SU-DHL-6 (cell line): Measurements from ENCODE around the gene FAM228B.

Experiments
- H2AFZ ChIP-seq: fragments of 200-600 bp; sonication (generic); 2 replicates; pipeline ENCODE4 v1.6.1; 2014; ENCODE audit warnings: low read depth, mild to moderate bottlenecking, moderate library complexity, mixed read lengths, antibody characterized with exemption, low read length; ENCODE audit not compliant: severe bottlenecking
- H3F3A ChIP-seq: fragments of 200-600 bp; shearing (Covaris generic); 2 replicates; pipeline ENCODE4 v1.6.0; 2016; ENCODE audit warnings: antibody characterized with exemption, mild to moderate bottlenecking; ENCODE audit not compliant: insufficient read depth
- H3K27ac ChIP-seq: fragments of 200-600 bp; sonication (generic); 2 replicates; pipeline ENCODE4 v1.5.1; 2016; ENCODE audit warnings: low read depth, mild to moderate bottlenecking, low read length, moderate library complexity, mixed read lengths
- H3K27me3 ChIP-seq: fragments of 200-600 bp; sonication (generic), shearing (Covaris generic); 2 replicates; pipeline ENCODE4 v1.6.0; 2014; ENCODE audit warnings: mild to moderate bottlenecking, low read length
- H3K36me3 ChIP-seq: fragments of 200-600 bp; sonication (generic); 2 replicates; pipeline ENCODE4 v1.6.1; 2014; ENCODE audit warnings: mild to moderate bottlenecking, low read length, mixed read lengths
- H3K4me2 ChIP-seq: fragments of 300-600, 200-600 bp; shearing (Covaris generic), sonication (generic); 2 replicates; pipeline ENCODE4 v1.6.0; 2014; ENCODE audit warnings: low read length, low read depth, mild to moderate bottlenecking; ENCODE audit not compliant: poor library complexity, severe bottlenecking
- H3K4me3 ChIP-seq: fragments of 200-600 bp; sonication (generic); 2 replicates; pipeline ENCODE4 v1.5.1; 2014; ENCODE audit warnings: antibody characterized with exemption, low read length, mild to moderate bottlenecking, mixed read lengths; ENCODE audit not compliant: insufficient read depth, poor library complexity, severe bottlenecking
- H3K79me2 ChIP-seq: fragments of 200-600 bp; sonication (generic); 2 replicates; pipeline ENCODE4 v1.6.1; 2014; ENCODE audit warnings: mild to moderate bottlenecking, low read length, moderate library complexity; ENCODE audit not compliant: insufficient read depth
- H3K9ac ChIP-seq: fragments of 200-600 bp; sonication (generic); 2 replicates; pipeline ENCODE4 v1.7.0; 2014; ENCODE audit warnings: mild to moderate bottlenecking, low read length
- H3K9me2 ChIP-seq: fragments of 200-600 bp; sonication (generic); replicated peaks from 2 replicates; pipeline ENCODE4 v1.6.1; 2014; ENCODE audit warnings: low read length; ENCODE audit not compliant: insufficient read depth
- H3K9me3 ChIP-seq: fragments of 200-600 bp; sonication (generic); 2 replicates; pipeline ENCODE4 v1.6.1; 2014; ENCODE audit warnings: low read length, mixed read lengths; ENCODE audit not compliant: insufficient read depth
- H4K20me1 ChIP-seq: fragments of 200-600 bp; sonication (generic); 2 replicates; pipeline ENCODE4 v1.6.1; 2014; ENCODE audit warnings: low read depth, mild to moderate bottlenecking, antibody characterized with exemption, low read length, moderate library complexity, mixed read lengths
- EZH2phosphoT487 ChIP-seq: fragments of 200-600 bp; sonication (generic), shearing (Covaris generic); conservative IDR thresholded peaks from 2 replicates; pipeline ENCODE4 v1.6.1; 2018; ENCODE audit warnings: mild to moderate bottlenecking, antibody characterized with exemption, low read length, moderate library complexity, mixed read lengths
- TF ChIP-seq, protein P1 (sequence below): fragments of 200-600 bp; sonication (generic); IDR thresholded peaks from one replicate; pipeline ENCODE4 v1.5.1; 2017; ENCODE audit warnings: antibody characterized with exemption, mild to moderate bottlenecking, low read length, moderate library complexity; ENCODE audit not compliant: insufficient read depth, poor library complexity, severe bottlenecking

FAM228B gene

GRCh38 chr2:24209389-24210105 lies 86.3 kb downstream of the FAM228B start:
- Histone ChIP-seq H2AFZ (no peak overlapping the region), H3K36me3 (no peaks in the 10 kb centered on the region), H3K27me3 (no peaks in the 10 kb centered on the region), H3K4me3 (no peak overlapping the region), H3K4me2 (no peak overlapping the region), H4K20me1 (no peaks in the 10 kb centered on the region), H3F3A (peaks cover 1% of the 10 kb centered on the region; the same call in 1 of the 2 replicates), H3K9me2 (no peaks in the 10 kb centered on the region), H3K27ac (no peak overlapping the region), H3K9ac (no peak overlapping the region), H3K79me2 (no peaks in the 10 kb centered on the region), H3K9me3 (no peaks in the 10 kb centered on the region)
- no peak for TF ChIP-seq EZH2phosphoT487
- TF ChIP-seq, protein P1, sequence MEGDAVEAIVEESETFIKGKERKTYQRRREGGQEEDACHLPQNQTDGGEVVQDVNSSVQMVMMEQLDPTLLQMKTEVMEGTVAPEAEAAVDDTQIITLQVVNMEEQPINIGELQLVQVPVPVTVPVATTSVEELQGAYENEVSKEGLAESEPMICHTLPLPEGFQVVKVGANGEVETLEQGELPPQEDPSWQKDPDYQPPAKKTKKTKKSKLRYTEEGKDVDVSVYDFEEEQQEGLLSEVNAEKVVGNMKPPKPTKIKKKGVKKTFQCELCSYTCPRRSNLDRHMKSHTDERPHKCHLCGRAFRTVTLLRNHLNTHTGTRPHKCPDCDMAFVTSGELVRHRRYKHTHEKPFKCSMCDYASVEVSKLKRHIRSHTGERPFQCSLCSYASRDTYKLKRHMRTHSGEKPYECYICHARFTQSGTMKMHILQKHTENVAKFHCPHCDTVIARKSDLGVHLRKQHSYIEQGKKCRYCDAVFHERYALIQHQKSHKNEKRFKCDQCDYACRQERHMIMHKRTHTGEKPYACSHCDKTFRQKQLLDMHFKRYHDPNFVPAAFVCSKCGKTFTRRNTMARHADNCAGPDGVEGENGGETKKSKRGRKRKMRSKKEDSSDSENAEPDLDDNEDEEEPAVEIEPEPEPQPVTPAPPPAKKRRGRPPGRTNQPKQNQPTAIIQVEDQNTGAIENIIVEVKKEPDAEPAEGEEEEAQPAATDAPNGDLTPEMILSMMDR = no peak

- no peak overlapping the region for H3K4me2 ChIP-seq
- no peak overlapping the region for H2AFZ ChIP-seq
- peaks cover 7% of the 10 kb centered on the region; the same call in 1 of the 2 replicates for H3F3A ChIP-seq
- no peaks in the 10 kb centered on the region for H3K9me2 ChIP-seq
- no peaks in the 10 kb centered on the region for H3K79me2 ChIP-seq
- no peak for TF ChIP-seq EZH2phosphoT487
- TF ChIP-seq, protein P1 = no peak
- H3K9me3 ChIP-seq = no peaks in the 10 kb centered on the region
- no peak overlapping the region for H3K4me3 ChIP-seq
- H4K20me1 ChIP-seq = no peaks in the 10 kb centered on the region
- H3K27me3 ChIP-seq = no peaks in the 10 kb centered on the region
- no peak overlapping the region for H3K27ac ChIP-seq
- no peak overlapping the region for H3K9ac ChIP-seq
- 0 out of 2 replicates have a peak, but pooled peaks cover 2% of the 10 kb centered on the region for H3K36me3 ChIP-seq
These were observed 86.8 kb downstream of the FAM228B start for GRCh38 chr2:24210106-24210455.

DNA sequence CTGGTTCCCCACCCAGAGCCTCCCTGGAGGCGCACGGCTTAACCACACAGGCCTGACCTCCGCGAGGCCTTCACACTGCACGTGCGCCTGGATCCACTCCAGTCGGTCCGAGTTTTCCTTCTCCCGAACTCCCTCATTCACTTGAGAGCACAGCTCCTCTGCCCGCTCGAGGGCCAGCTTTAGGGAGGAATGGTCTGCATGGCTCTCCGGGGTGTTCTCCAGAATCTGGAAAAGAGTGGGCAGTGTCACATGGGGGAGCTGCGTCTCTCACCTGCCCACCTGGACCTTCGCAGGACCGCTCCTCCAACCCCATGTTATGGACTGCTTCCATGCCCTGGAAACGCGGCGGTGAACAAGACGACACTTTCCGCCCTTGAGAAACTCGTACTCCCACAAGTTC lies 87.5 kb downstream of the FAM228B start:
- H3K9ac ChIP-seq = no peak overlapping the region
- TF ChIP-seq EZH2phosphoT487 = no peak
- TF ChIP-seq, protein P1 = no peak

More for the DNA sequence above, 87.5 kb downstream of the FAM228B start:
- no peaks in the 10 kb centered on the region for H3K79me2 ChIP-seq
- no peak overlapping the region for H3K27ac ChIP-seq
- H3K36me3 ChIP-seq = 0 out of 2 replicates have a peak, but pooled peaks cover 2% of the 10 kb centered on the region
- no peaks in the 10 kb centered on the region for H3K9me2 ChIP-seq
- no peaks in the 10 kb centered on the region for H3K27me3 ChIP-seq
- no peaks in the 10 kb centered on the region for H3K9me3 ChIP-seq
- peaks cover 7% of the 10 kb centered on the region; the same call in 1 of the 2 replicates for H3F3A ChIP-seq
- H3K4me2 ChIP-seq = no peak overlapping the region
- H2AFZ ChIP-seq = no peak overlapping the region
- H3K4me3 ChIP-seq = no peak overlapping the region
- no peaks in the 10 kb centered on the region for H4K20me1 ChIP-seq
